Thymus (tissue), 11 donors: Measurements from ENCODE around the gene CTCF. TPM values are rescaled to one million over a fixed set of nuclear protein-coding genes. Genes with fewer than 3 reads are reported as not detected.

Experiments used
- DNase-seq, 9 donors: peaks; one replicate each; pipeline ENCODE4 v3.0.0-alpha.2; 2013; ENCODE audit warnings: low spot score in 9 of 9, low read depth in 6 of 9, missing footprints in 1 of 9
- H3K27ac ChIP-seq, 2 donors: one replicate each; pipeline ENCODE4 v1.5.1; 2013; ENCODE audit warnings: control low read depth in 1 of 2, low read depth in 1 of 2, low read length in 1 of 2, mild to moderate bottlenecking in 1 of 2, moderate library complexity in 1 of 2
- H3K27me3 ChIP-seq, 2 donors: one replicate each; pipeline ENCODE4 v1.5.1; 2013; ENCODE audit warnings: low read length in 1 of 2; ENCODE audit not compliant: control insufficient read depth in 2 of 2, insufficient read depth in 1 of 2
- H3K36me3 ChIP-seq, 2 donors: one replicate each; pipeline ENCODE4 v1.5.1; 2013; ENCODE audit warnings: low read length in 1 of 2, mild to moderate bottlenecking in 1 of 2, moderate library complexity in 1 of 2; ENCODE audit not compliant: control insufficient read depth in 2 of 2, insufficient read depth in 2 of 2
- H3K4me1 ChIP-seq, 2 donors: one replicate each; pipeline ENCODE4 v1.5.1; 2013; ENCODE audit warnings: low read length in 2 of 2; ENCODE audit not compliant: control insufficient read depth in 2 of 2, insufficient read depth in 2 of 2
- H3K4me3 ChIP-seq, 2 donors: one replicate each; pipeline ENCODE4 v1.5.1; 2013; ENCODE audit warnings: low read length in 2 of 2, control low read depth in 1 of 2, mild to moderate bottlenecking in 1 of 2
- H3K9me3 ChIP-seq, 2 donors: one replicate each; pipeline ENCODE4 v1.5.1; 2013; ENCODE audit warnings: low read length in 1 of 2, mild to moderate bottlenecking in 1 of 2; ENCODE audit not compliant: control insufficient read depth in 2 of 2, insufficient read depth in 1 of 2
- WGBS: extraction: QIAGEN DNeasy Blood & Tissue Kit; methylation state at CpG from one replicate; pipeline ENCODE4 v1.1.7; 2013; 5-methylcytosine and 5-hydroxymethylcytosine counted together
- polyA plus RNA-seq: library from polyadenylated mRNA; stranded (reverse); fragments of 200-250 nt; gene quantifications from one replicate; pipeline ENCODE4 v1.2.3, GENCODE V29; 2013
- total RNA-seq: library from RNA; stranded (reverse); fragments of 120-200 nt; gene quantifications from one replicate; pipeline ENCODE4 v1.2.4, GENCODE V29; 2013
- donor health status: healthy.

Gene CTCF
- total and polyA plus RNA-seq, 2 donors = 44.5 to 61.0 TPM

DNA sequence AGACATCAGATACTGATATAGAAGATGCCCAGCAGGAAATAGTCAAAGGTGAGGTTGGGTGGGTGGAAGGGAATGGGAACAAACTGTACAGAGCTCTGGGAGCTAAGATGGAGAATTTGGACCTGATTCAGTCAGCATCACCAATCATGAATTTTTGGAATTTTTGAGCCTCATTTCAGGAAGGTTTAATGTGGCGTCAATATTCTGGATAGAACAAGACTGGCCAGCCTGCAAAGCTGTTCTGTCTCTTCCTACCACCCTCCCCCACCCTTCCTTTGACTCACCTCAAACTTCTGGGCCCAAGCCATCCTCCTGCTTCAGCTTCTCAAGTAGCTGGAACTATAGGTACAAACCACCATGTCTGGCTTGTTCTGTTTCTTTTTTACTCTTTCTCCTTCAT is 32.6 kb downstream of the CTCF start:
- WGBS = 94% methylated on average over 1 of the region's 1 CpG
- Histone ChIP-seq H3K27me3 (no peaks in the 10 kb centered on the region), H3K36me3 (peaks cover 6 to 52% of the 10 kb centered on the region in 2 donors), H3K4me3 (no peak overlapping the region), H3K9me3 (no peaks in the 10 kb centered on the region), H3K4me1 (no peaks in the 10 kb centered on the region), H3K27ac (no peak overlapping the region)
- DNase-seq = peak in 1 of 9 donors; percentile 13

GRCh38 chr16:67598527-67598926 is 36.2 kb downstream of the CTCF start:
- no peaks in the 10 kb centered on the region for H3K9me3 ChIP-seq
- H3K36me3 ChIP-seq = peaks cover 6 to 50% of the 10 kb centered on the region in 2 donors
- H3K27ac ChIP-seq = no peak overlapping the region
- H3K4me3 ChIP-seq = no peak overlapping the region
- no peaks in the 10 kb centered on the region for H3K4me1 ChIP-seq
- DNase-seq = no peak
- WGBS = 93% methylated on average over 4 of the region's 4 CpGs
- H3K27me3 ChIP-seq = no peaks in the 10 kb centered on the region

GRCh38 chr16:67605641-67606040 is 43.3 kb downstream of the CTCF start:
- H3K9me3 ChIP-seq = no peaks in the 10 kb centered on the region
- H3K27me3 ChIP-seq = no peaks in the 10 kb centered on the region
- H3K36me3 ChIP-seq = peaks cover 4 to 25% of the 10 kb centered on the region in 2 donors
- no peak overlapping the region for H3K4me3 ChIP-seq
- DNase-seq = no peak
- H3K27ac ChIP-seq = no peak overlapping the region
- no peaks in the 10 kb centered on the region for H3K4me1 ChIP-seq
- 94% methylated on average over 3 of the region's 3 CpGs for WGBS

- Histone ChIP-seq H3K36me3 (peaks cover 12 to 35% of the 10 kb centered on the region in 2 donors), H3K9me3 (no peaks in the 10 kb centered on the region), H3K4me3 (no peak overlapping the region), H3K27ac (no peak overlapping the region), H3K27me3 (no peaks in the 10 kb centered on the region), H3K4me1 (no peaks in the 10 kb centered on the region)
- no peak for DNase-seq
- 96% methylated on average over 6 of the region's 6 CpGs for WGBS
Observed at GRCh38 chr16:67606632-67607031, 44.3 kb downstream of the CTCF start.

- Histone ChIP-seq H3K4me1 (no peaks in the 10 kb centered on the region), H3K27ac (no peak overlapping the region), H3K4me3 (no peak overlapping the region), H3K9me3 (no peaks in the 10 kb centered on the region), H3K27me3 (no peaks in the 10 kb centered on the region), H3K36me3 (peaks cover 23 to 45% of the 10 kb centered on the region in 2 donors)
- 94% methylated on average over 3 of the region's 3 CpGs for WGBS
- DNase-seq = no peak
Observed at GRCh38 chr16:67608364-67608763, 46.0 kb downstream of the CTCF start.

DNA sequence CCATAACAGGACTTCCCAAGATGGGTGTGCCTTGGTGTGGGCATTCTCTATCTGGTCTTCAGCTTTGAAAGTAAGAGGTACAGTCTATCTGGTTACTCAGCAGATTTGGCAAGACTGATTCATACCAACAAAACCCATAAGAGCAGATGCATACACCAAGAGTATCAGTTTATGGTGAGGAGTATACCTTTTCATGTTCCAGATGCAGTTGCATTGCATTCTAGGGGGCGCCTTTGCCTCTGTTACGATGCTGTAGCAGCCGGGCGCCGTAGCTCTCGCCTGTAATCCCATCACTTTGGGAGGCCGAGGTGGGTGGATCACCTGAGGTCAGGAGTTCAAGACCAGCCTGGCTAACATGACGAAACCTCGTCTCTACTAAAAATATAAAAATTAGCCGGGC is 51.5 kb downstream of the CTCF start:
- DNase-seq = peak in 3 of 9 donors; percentile 8 to 12 (median 8)
- no peak overlapping the region for H3K27ac ChIP-seq
- H3K4me1 ChIP-seq = no peaks in the 10 kb centered on the region
- peaks cover 44 to 82% of the 10 kb centered on the region in 2 donors for H3K36me3 ChIP-seq
- H3K27me3 ChIP-seq = no peaks in the 10 kb centered on the region
- 98% methylated on average over 10 of the region's 10 CpGs for WGBS
- no peak overlapping the region for H3K4me3 ChIP-seq
- no peaks in the 10 kb centered on the region for H3K9me3 ChIP-seq

- no peak overlapping the region for H3K27ac ChIP-seq
- H3K27me3 ChIP-seq = no peaks in the 10 kb centered on the region
- no peaks in the 10 kb centered on the region for H3K9me3 ChIP-seq
- WGBS = 98% methylated on average over 14 of the region's 14 CpGs
- no peaks in the 10 kb centered on the region for H3K4me1 ChIP-seq
- H3K36me3 ChIP-seq = peaks cover 91 to 92% of the 10 kb centered on the region in 2 donors
- H3K4me3 ChIP-seq = no peak overlapping the region
- DNase-seq = no peak
Observed at GRCh38 chr16:67628216-67628615, 65.9 kb downstream of the CTCF start.

DNA sequence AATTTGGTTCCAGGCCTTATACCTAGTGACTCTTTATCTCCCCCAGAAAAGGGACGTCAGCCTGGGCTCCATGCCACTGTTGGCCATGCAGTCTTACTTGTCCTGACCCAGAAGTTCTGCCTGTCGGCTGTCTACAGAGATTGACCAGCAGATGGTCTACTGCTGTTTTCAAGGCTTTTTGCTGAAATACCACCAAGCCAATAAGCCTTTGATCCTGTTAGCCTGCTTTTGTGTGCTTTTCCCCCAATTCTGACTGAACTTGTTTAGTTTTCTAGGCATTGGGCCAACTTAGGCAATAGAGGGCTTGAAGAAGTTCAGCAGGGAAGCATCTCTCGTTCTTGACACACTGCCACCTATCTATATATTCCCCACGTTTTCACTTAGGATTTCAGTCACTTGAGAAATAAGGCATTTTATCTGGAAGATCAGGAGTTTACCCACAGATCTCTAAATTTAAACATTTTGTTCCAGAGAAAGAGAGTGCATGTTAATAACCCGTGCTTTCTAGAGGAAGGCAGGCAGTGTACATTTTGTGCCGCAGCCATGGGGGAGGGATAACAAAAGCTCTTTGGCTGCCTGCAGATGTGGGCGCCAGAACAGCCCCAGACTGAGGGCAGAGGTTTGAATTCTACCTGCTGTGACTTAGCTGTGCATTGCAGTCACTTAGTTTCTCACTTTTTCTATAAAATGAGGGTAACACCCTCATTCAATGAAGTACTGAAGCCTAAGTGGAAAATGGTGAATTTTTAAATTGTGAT is 70.3 kb downstream of the CTCF start:
- no peaks in the 10 kb centered on the region for H3K27me3 ChIP-seq
- no peaks in the 10 kb centered on the region for H3K4me1 ChIP-seq
- no peak overlapping the region for H3K4me3 ChIP-seq
- H3K36me3 ChIP-seq = peaks cover 80 to 92% of the 10 kb centered on the region in 2 donors
- no peaks in the 10 kb centered on the region for H3K9me3 ChIP-seq
- 95% methylated on average over 7 of the region's 7 CpGs for WGBS
- no peak overlapping the region for H3K27ac ChIP-seq
- no peak for DNase-seq

GRCh38 chr16:67636713-67637112 is 74.4 kb downstream of the CTCF start:
- WGBS = 96% methylated on average over 8 of the region's 8 CpGs
- Histone ChIP-seq H3K4me1 (no peaks in the 10 kb centered on the region), H3K9me3 (no peaks in the 10 kb centered on the region), H3K4me3 (no peak overlapping the region), H3K27me3 (no peaks in the 10 kb centered on the region), H3K36me3 (peaks cover 71 to 78% of the 10 kb centered on the region in 2 donors), H3K27ac (no peak overlapping the region)
- no peak for DNase-seq
